HTERT RPE-1 (cell line): ENCODE measurements around the gene C16orf78.

Source experiments
- in situ Hi-C: fragments of 300-500 bp; cut with MboI; formaldehyde crosslinking; loops from 4 replicates; pipeline ENCODE4 v1.14.3; 2020; ENCODE audit warnings: low sequenced_read_pairs

Gene C16orf78

DNA sequence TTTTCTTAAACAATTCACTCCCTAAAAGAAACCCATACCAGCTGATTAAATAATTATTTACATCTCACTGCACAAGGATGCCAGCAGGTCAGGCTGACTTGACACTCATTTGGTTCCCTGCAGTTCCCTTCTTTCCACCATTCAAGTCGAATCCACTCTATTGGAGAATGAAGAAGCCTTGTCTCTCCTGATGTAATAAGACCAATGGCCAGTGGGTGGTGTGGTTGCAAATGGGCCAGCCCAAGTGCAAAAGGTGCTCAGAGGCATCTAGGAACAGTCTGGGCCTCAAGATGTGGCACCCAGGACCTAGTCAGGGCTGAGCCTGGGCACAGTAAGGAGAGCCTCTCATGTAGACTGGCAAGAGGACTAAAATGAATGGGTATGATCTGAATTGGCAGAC is 9.3 kb downstream of the C16orf78 start:
- in situ Hi-C loops, result no loop called here

DNA sequence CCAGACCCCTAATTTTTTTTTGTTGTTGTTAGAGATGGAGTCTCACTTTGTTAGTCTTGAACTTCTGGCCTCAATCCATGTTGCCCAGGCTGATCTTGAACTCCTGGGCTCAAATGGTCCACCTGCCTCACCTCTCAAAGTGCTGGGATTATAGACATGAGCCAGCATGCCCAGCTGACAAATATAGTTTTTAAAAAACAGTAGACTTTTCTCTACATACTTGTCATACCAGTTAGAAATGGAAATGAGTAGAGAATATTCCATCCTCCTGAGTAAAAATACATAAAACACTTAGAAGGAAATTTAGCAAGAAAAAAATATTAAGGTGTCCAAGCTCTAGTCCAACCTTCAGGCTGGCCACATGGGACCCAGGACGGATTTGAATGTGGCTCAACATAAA is 21.4 kb downstream of the C16orf78 start:
- in situ Hi-C loops, result no loop called here

DNA sequence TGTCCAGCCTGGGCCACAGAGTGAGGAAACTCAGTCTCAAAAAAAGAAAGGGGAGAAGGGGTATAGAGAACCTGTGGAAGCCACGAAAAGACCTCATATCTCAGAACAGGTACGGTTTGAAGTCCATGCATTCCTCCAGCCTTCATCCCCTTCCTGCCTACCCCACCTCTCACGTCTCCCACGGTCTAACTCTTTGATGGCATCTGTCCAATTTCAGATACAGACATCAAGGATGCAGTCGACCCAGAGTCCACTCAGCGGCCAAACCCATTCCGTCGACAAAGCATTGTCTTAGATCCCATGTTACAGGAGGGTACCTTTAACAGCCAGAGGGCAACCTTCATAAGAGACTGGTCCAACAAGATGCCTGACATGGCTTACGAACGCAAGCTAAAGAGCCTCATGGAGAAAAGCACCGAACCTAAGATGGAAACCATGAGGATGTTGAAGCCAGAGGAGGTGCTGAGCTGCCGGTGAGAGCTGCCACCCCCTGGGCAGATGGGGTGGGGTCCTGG is 22.7 kb downstream of the C16orf78 start:
- in situ Hi-C loops, result no loop called here

DNA sequence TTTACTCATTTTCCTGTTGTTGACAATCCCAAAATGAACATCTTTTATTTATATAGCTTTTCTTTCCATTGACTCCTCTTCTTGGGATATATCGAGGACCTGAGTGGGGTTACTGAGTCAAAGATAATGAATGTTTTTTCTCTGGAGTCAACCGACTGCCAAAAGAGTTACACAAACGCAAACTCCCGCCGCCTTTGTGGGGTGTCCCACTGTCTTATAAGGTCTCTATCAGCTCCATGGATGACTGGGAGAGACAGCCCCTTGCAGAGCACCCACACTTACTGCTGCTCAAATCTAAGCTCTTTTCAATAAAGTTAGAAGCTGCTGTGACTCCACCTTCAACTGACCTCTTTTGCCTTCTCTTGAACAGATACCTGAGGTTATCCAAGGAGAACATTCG is 25.2 kb downstream of the C16orf78 start:
- in situ Hi-C loops, result no loop called here

DNA sequence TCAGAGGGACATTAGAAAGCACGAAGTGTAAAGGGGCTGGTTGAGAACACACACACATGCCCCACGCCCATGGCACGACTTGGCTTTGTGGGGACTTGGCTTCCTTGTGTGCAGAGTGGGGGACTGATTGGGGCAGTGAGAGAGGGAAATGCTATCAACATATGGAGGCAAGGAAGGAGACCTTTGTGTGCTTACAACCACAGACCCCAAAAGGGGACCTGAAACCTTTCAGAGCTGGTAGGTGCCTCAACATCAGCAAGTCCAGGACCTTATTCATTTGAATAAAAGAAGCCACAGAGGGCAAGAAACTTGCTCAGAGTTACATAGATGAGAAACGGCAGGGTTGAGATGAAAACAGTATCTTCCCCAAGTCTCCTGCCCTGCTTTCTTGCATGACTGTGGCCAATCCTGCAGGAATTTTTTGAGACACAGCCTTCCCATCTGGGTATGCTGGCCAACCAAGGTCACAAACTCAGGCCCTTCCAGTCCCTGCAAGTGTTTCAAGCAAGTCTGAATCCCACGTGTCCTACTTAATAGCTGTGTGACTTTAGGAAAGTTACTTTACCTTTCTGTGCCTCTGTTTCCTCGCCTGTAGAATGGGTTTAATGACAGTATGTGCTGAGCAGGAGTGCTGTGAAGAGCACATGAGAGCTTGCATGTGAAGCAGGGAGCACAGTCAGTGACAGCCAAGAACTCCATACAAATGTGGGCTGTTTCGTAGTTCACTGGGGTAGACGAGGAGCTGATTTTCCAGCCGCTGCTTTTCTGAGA is 26.2 kb downstream of the C16orf78 start:
- in situ Hi-C loops, result no loop called here

DNA sequence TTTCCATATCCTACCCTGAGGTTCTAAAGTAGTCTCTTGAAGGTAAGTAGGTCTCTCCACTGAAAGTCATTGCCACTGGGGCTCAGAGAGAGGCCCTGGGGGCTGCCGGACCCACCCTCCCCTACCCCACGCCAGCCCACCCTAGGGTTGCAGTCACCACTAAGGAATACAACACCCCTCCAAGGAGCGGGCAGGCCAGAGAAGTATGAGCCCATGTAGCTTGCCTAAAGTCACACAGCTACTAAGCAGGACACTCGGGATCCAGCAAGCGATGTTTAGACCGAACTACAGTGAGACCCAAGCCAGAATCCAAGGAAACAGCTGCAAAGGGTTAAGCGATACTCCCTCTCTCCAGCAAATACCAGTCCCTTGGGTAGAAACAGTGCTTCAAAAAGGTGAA is 27.0 kb downstream of the C16orf78 start:
- in situ Hi-C loops, result no loop called here

DNA sequence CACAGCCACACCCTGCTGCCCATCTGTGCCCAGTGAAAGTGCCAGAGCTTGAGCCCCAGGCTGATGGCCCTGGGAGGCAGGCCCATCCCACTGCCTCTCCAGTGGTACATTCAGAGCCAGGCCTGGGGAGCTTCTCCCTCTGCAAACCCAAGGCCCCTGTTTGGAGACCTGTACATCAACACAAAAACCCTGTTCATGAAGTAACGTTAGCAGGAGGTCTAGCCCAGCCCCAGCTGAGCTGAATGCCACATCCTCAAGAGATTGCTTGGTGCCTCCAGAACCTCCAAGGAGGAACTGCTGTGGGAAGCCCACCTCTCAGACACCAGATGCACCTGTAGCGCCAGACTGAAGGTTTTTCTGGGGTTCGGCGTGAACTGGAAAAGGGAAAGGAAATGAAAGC is 31.5 kb downstream of the C16orf78 start:
- in situ Hi-C loops, result no loop called here

DNA sequence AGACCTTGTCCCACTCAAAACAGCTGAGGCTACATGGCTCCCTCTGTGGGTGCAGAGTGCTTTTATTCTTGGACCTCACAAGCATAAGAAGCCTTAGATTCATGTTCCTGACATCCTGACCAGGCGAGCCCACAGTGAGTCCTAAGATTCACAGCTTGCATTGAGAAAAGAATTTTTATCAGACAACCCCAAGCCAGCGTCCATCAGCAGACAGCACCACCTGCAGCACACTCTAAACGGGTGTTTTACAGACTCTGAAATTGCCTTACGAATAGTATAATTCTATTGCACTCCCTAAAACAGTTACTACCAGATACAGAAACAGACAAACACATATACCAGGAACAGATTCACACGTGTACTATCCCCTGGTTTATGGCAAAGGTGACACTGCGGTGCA is 31.9 kb downstream of the C16orf78 start:
- in situ Hi-C loops, result no loop called here

DNA sequence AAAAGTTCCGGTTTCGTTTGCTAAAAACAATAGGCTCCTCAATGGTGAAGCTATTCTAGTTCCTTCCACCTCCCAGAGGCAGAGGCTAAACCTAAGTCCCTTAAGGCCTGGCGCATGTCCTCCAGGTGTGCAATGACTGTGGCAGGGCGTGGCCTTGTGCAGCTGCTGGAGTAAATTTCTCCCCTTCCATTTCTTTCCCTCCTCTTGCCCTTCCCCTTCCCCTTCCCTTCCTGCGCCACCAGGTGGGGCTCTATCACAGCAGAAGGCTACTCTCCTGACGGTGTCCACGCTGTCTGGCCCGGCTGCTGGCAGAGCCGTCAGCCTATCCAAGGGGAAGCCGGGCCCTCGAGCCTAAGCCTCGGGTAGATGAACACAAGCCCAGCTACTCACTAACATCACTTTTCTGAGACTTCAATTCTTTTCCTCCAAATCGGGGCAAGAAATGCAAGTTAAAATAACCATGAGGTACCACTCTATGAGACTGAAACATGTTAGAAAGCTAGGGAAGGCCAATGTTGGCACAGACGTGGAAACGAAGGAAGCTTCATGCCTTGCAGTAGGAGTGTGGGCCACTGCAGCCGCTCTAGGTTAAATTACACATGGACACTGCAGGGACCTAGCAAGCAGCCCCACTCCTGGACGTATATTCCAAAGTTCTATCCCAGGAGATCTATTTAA is 34.4 kb downstream of the C16orf78 start:
- in situ Hi-C loops, result no loop called here

DNA sequence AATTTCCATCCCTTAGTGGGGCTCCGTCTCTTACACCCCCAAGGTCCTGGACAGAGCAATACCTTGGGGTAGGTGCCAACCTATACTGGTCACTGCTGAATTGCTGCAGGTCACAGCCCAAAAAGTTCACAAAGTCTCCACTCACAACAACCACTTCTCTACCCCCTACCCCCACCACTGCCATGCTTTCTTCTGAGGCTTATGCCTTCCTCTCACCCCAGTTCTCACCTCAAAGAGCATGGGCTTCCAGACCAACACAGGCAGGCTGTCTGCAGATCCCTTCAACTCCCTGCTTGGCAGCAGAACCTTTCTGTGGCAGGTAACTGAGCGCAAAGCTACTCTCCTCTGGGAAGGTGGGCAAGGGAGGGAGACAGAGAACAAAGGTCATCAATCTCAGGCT is 35.5 kb downstream of the C16orf78 start:
- in situ Hi-C loops, result no loop called here

DNA sequence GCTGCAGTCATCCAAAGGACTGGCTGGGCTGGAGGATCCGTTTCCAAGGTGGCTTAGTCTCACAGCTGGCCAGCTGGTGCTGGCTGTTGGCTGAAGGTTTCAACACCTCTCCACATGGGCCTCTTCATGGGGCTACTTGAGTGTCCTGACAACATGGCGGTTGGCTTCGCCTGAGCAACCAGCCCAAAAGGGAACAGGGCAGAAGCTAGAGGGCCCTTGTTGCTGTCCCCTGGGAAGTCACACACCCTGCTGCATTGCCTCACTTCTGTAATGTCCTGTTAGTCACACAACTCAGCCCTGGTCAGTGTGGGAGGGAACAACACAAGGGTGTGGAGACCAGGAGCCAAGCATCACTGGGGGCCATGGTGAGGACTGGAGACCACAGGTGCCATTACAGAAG is 36.6 kb downstream of the C16orf78 start:
- in situ Hi-C loops, result no loop called here

DNA sequence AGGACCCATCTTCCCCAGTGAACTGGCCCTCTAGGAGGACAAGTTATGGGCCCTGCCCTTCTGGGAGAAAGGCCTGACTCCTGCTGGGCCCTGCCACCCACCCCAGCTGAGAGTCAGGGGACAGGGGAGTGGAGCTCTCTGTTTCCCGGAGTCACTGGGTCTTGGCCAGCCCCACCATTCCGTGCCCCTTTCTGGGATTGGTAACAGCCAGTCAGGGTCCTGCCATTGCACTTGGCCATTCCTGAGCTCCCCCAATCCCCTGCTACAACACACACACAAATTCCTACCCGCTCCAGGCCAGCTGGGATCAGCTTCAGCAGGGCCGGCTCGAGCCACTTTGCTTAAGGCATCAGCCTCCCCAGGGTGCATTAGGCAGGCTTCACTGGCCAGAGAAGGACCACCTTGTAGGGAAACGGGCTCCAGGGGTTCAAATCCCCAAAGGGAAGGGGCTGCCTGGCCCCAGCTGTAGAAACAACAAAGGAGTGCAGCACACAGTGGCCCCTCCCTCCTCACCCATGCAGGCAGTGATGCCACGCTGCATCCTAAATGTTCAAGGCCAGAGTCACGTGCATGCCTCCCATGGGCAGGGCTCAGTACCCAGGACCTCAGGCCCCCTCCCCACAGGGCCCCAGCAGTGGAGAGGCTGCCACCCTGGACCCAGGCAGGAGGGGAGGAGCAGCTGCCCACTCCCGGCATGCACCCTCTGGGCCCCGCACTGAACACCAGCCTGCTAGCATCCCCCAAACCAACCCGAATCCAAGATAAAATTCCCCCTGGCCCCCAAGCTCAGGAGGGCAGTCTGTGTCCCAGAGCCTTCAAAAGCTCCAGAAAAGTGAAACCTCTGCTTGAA is 37.7 kb downstream of the C16orf78 start:
- in situ Hi-C loops, result no loop called here

DNA sequence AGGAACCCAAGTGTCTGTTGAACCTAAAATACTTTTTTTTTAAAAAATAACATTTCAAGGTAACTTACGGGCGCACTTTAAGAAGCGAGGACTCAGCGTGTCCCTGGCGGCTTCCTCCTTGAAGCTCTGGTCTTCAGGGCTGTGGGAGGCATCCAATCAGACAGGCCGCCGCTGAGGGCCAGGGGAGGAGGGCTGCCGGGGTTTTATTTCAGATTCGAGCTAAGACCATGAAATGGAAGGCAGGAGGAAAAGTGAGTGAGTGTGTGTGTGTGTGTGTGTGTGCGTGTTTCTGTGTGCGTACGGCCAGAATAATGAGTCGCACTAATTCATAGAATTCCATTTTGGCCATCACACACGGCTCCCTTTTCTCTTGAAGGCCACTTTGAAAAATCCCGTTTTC is 41.1 kb downstream of the C16orf78 start:
- in situ Hi-C loops, result no loop called here

DNA sequence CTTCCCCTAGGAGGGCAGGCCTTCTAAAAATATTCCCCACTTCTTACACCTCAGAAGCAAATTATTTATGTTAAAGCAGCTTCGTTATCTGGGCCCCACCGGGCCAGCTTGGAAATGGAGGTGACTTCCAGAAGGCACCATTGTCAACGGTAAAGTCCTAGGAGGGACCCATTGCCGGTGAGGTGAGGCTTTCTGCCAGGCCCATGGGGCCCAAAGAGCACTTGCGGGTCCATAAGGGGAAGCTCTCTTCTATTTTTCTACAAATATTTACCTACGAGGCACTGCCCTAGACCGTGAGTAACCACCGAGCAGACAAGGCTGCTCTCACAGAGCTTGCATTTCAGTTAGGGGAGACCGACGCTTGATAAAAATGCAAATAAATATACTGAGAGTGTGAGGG is 41.5 kb downstream of the C16orf78 start:
- in situ Hi-C loops, result no loop called here

DNA sequence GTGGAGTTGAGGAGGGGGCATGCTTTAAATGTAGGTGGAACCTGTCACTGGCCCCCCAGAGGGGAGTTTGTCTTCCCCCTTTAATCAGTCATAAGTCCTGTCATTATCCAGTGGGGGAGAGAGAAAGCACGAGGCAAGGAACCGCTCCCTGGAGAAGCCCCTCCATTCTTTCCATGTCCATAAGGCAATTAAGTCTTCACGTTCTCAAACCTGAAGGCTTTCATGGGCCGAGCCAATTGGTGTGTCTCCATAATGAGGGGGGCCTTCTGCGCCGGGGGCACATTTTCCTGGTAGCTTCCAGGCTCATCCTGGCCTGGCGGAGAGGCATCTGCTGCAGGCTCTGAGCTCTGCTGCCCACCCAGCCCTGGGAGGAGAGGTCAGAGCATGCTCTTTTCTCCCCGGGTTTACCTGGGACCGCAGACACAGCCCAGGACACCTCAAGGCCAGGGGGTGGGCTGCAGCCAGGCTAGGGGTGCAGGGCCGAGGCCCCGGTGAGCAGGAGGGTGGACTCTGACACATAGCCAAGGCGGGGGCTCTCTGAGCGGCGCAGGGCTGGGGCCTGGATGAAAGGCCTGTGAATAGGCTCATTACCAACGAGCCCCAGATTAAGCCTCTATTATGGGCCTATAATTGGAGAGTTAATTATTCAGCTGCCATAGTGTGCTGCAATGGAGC is 42.5 kb downstream of the C16orf78 start:
- in situ Hi-C loops, result no loop called here

DNA sequence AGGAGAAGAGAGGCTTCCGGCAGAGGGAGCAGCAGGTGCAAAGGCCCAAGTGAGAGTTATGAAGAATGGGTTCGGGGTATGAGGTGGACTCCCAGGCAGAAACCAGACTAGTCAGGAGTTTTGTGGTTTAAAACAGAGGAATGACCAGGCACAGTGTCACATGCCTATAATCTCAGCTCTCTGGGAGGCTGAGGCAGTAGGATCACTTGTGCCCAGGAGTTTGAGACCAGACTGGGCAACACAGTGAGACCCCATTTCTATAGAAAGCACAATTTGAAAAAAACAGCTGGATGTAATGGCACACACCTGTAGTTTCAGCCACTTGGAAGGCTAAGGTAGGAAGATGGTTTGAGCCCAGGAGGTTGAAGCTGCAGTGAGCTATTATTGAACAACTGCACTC is 43.8 kb downstream of the C16orf78 start:
- in situ Hi-C loops, result no loop called here

DNA sequence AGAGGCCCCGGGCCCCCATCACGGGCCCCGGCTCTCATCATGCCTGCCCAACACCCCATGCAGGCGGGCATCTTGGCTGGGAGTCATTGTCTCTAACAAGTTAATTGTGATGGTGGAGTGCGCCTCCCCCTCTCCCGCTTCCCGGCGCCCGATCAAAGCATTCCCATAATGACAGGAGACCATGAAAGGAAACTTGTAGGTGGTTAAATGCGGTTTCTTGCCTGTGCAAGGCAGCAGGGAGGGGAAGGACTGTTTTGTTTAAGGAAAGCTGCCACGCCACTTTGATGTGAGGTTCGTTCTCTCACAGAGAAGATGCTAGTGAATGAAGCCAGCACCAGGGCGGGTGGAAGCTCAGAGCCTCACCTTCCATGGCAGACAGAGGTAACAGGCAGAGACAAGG is 45.4 kb downstream of the C16orf78 start:
- in situ Hi-C loops, result no loop called here

DNA sequence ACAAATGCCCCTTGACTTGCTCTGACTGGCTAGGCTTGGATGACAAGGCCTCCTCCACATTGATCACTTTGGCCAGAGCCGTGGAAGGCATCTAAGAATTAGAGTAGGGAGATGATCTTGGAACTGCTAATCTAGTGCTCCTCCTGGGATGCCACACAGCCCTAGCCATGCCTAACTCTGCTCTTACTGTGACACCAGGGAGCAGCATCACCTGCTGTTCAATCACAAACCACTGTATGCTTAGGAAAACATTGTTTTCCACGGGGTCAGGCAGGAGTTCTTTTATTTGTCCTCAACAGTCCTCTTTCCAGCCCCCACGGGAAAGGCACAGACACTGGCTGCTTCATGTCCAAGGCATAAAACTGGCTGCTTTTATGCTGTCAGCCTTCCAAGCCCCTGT is 46.3 kb downstream of the C16orf78 start:
- in situ Hi-C loops, result no loop called here

DNA sequence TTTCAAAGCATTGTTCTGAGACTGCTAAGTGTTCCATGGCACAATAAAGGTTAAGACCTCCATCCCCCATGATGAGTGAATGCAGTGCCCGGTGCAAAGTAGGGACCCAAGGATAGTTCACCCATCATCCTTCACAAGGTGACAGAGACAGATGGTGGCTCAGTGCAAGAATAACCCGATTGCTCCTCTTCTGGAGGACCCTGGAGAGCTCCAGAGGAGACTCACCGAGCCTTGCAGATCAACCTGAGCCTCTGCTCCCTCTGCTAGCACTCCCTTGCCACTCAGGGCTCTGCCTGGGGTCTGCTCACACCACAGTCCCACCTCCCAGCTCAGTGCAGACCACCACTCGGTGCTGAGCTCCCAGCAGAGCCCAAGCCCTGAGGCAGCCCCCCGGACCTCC is 49.3 kb downstream of the C16orf78 start:
- in situ Hi-C loops, result no loop called here

DNA sequence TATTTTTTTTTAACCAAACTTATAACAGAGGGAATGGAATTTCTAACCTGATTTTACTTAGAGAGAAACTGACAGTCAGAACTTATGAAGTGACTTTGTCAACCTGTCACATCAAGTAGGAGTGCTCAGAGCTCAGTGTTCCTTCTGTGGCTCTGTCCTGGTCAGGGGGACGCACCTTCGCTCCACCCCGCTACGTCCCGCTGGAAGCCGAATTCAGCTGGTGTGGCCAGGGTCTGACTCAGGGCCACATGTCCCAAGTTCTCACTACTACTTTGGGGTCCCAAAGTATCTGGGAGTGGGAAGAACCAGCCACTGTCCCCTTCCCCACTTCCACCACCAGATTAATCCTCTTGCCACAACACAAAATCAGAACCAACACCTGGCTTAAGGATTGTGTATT is 51.4 kb downstream of the C16orf78 start:
- in situ Hi-C loops, result no loop called here

DNA sequence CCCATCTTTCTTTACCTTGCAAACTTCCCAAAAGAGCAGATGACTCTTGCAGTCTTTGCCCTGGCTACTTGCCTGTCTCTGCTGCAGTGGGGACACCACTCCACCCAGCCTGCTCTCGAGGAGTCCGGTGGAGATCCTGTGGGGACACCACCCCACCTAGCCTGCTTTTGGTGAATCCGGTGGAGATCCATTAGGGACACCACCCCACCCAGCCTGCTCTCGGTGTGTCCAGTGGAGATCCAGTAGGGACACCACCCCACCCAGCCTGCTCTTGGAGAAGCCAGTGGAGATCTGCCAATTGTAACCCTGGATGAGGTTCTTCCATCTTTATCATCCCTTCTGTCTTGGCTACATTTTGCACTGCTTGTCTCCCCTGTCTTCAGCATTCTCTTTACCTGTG is 54.2 kb downstream of the C16orf78 start:
- in situ Hi-C loops, result no loop called here
